AG10803 (cell line): ENCODE data around the gene RAB19.

ENCODE experiments used
- DNase-seq: peaks from one replicate; pipeline ENCODE4 v3.0.0; 2010; ENCODE audit warnings: low read depth
- H3K4me3 ChIP-seq: 2 replicates; pipeline ENCODE4 v1.5.1; 2011; ENCODE audit warnings: mild to moderate bottlenecking, low read length, control low read depth
- TF ChIP-seq, protein P1 (sequence below): conservative IDR thresholded peaks from 2 replicates; pipeline ENCODE4 v1.5.1; 2011; ENCODE audit warnings: mild to moderate bottlenecking, low read length, control low read depth, inconsistent platforms

RAB19 gene, protein sequence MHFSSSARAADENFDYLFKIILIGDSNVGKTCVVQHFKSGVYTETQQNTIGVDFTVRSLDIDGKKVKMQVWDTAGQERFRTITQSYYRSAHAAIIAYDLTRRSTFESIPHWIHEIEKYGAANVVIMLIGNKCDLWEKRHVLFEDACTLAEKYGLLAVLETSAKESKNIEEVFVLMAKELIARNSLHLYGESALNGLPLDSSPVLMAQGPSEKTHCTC

GRCh38 chr7:140403878-140404564, at the start of gene RAB19:
RAB19 (plus strand) TSS chr7:140404058; CDS start chr7:140407647, 3,589 bp downstream.
- no peak for DNase-seq
- TF ChIP-seq, protein P1, sequence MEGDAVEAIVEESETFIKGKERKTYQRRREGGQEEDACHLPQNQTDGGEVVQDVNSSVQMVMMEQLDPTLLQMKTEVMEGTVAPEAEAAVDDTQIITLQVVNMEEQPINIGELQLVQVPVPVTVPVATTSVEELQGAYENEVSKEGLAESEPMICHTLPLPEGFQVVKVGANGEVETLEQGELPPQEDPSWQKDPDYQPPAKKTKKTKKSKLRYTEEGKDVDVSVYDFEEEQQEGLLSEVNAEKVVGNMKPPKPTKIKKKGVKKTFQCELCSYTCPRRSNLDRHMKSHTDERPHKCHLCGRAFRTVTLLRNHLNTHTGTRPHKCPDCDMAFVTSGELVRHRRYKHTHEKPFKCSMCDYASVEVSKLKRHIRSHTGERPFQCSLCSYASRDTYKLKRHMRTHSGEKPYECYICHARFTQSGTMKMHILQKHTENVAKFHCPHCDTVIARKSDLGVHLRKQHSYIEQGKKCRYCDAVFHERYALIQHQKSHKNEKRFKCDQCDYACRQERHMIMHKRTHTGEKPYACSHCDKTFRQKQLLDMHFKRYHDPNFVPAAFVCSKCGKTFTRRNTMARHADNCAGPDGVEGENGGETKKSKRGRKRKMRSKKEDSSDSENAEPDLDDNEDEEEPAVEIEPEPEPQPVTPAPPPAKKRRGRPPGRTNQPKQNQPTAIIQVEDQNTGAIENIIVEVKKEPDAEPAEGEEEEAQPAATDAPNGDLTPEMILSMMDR = no peak

GRCh38 chr7:140358024-140358411, 45.8 kb upstream of the RAB19 start:
- TF ChIP-seq, protein P1 = no peak
- no peak for DNase-seq
- no peak overlapping the region for H3K4me3 ChIP-seq

More at GRCh38 chr7:140403878-140404564, at the start of gene RAB19:
- H3K4me3 ChIP-seq = no peak within 1 kb of the TSS

DNA sequence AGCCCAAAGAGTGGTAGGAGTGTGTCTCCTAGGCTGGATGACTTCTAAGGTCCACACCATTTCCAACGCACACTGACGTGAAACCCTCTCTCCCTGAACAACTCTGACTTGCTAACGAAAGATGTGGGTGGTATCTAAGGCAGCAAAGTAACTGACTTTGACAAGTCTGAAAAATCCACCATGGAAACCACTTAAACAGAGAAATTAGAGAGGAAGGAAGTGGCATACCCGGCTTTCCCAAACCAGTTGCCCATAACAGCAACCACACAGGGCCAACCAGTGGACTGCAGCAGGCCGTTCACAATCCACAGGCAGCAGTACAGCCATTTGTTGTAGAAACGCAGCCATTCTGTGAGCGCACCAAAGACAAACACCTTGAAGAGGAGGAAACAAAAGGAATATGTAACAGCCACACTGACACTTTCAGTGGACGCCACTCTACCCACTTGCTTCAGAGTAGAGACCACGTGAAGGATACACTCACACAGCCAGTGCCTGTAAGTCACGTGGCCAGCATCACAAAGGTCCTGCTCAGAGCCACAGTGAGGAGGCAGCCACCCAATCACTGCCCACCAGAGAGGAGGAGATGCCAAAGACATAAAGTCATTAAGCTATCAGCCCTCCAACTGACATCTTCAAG, 45.3 kb upstream of the RAB19 start:
- no peak overlapping the region for H3K4me3 ChIP-seq
- TF ChIP-seq, protein P1 = no peak
- no peak for DNase-seq

DNA sequence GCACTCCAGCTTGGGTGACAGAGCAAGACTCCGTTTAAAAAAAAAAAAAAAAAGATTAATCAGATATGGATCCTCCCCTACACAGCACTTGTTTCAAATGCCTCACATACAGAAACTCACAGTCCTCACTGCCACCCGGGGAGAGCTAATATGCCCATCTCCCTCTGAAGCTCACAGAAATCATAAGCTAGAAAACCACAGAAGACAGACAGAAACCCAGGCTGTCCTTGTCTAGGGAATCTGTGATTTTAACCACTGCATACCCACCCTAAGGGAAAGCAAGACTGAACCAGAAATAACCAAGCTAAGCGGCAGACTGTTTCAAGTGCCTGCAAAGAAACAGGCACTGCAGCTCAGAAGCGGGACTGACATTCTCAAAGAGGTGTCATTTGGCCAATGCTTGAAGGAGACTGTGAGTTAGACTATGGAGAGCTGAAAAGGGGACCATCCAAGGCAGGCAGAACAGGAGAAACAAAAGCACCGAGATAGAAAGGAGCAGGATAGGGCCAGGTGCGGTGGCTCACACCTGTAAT, 43.1 kb upstream of the RAB19 start:
- no peak for DNase-seq
- no peak overlapping the region for H3K4me3 ChIP-seq
- TF ChIP-seq, protein P1 = no peak

DNA sequence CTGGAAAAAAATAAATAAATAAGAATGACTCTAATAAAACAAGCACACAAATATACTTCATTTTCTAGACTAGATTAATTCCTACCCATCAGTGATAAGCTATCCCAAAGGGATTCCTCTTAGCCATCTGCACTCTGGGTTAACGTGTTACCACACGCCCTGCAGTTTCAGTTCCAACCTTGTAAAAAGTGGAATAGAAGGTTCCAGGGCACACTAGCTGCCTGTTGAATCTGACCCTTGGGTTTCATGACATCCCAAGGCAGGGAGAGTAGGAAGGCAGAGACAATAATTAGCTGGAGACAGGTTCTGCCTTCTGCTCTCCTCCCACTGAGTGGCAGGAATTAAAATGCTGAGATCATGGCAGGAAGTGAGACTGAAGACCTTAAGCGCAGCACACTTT, 39.0 kb upstream of the RAB19 start:
- TF ChIP-seq, protein P1 = no peak
- DNase-seq = no peak

DNA sequence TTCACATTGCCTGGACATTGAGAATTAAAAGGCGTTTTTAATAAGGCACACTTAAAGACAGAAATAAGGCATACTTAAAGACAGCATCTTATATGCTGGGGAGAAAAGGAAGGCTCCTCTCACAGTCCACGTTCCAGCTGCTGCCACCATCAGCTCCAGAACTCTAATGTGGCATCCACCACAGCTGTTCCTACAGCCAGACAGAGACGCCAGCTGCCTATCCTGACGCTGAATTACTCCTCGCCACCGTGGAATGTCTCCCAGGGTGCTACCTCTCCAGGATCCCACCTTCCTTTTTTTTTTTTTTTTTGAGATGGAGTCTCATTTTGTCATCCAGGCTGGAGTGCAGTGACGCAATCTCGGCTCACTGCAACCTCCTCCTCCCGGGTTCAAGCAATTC, 36.3 kb upstream of the RAB19 start:
- DNase-seq = no peak
- no peak overlapping the region for H3K4me3 ChIP-seq
- TF ChIP-seq, protein P1 = no peak

More for the DNA sequence above, 39.0 kb upstream of the RAB19 start:
- H3K4me3 ChIP-seq = no peak overlapping the region
